GM19351 (cell line): ENCODE data around the gene CRYBA1.
"Not testable (repeated sequence)": the region's sequence is repeated elsewhere in the genome, so short reads cannot be mapped to it uniquely, and the experiment has no call there.

Source experiments
- ATAC-seq: cut with Tn5 transposase; IDR thresholded peaks from one replicate; pipeline ENCODE4 v1.9.1; 2021; ENCODE audit warnings: mild to moderate bottlenecking, moderate library complexity; ENCODE audit not compliant: unreplicated experiment

The CRYBA1 gene

GRCh38 chr17:29237476-29238132 lies 9.1 kb upstream of the CRYBA1 start:
- ATAC-seq, result no peak

- ATAC-seq, result no peak
These were observed 8.4 kb upstream of the CRYBA1 start for GRCh38 chr17:29238133-29238850.

GRCh38 chr17:29240477-29240876 lies 6.2 kb upstream of the CRYBA1 start:
- no peak for ATAC-seq

- ATAC-seq, result no peak
These were observed 5.4 kb upstream of the CRYBA1 start for GRCh38 chr17:29240968-29241963.

GRCh38 chr17:29242051-29242450 lies 4.6 kb upstream of the CRYBA1 start:
- no peak for ATAC-seq

GRCh38 chr17:29242790-29243189 lies 3.9 kb upstream of the CRYBA1 start:
- no peak for ATAC-seq

GRCh38 chr17:29243792-29244191 lies 2.9 kb upstream of the CRYBA1 start:
- ATAC-seq, result no peak

GRCh38 chr17:29245401-29245800 lies 1.3 kb upstream of the CRYBA1 start:
- no peak for ATAC-seq

- ATAC-seq, result no peak
These were observed 560 bp downstream of the CRYBA1 start for GRCh38 chr17:29247219-29247618.

- ATAC-seq, result no peak
These were observed 2.2 kb downstream of the CRYBA1 start for GRCh38 chr17:29248845-29249244.

GRCh38 chr17:29250666-29251065 lies 4.0 kb downstream of the CRYBA1 start:
- ATAC-seq, result no peak

- ATAC-seq, result no peak
These were observed 4.5 kb downstream of the CRYBA1 start for GRCh38 chr17:29251184-29251583.

GRCh38 chr17:29252101-29252791 lies 5.6 kb downstream of the CRYBA1 start:
- no peak for ATAC-seq

GRCh38 chr17:29253037-29253436 lies 6.4 kb downstream of the CRYBA1 start:
- no peak for ATAC-seq

- ATAC-seq, result no peak
These were observed 9.4 kb downstream of the CRYBA1 start for GRCh38 chr17:29255926-29256522.

- no peak for ATAC-seq
These were observed 10.2 kb downstream of the CRYBA1 start for GRCh38 chr17:29256735-29257466.

GRCh38 chr17:29257756-29258155 lies 11.1 kb downstream of the CRYBA1 start:
- no peak for ATAC-seq

GRCh38 chr17:29263916-29264315 lies 17.3 kb downstream of the CRYBA1 start:
- no peak for ATAC-seq

- not testable (repeated sequence) for ATAC-seq
These were observed 25.3 kb downstream of the CRYBA1 start for GRCh38 chr17:29271980-29272379.

- ATAC-seq, result no peak
These were observed 27.3 kb downstream of the CRYBA1 start for GRCh38 chr17:29273924-29274323.
